Anterior cingulate cortex (tissue), 58 donors: ENCODE measurements around the gene CIZ1.
"Not testable (repeated sequence)": the region's sequence is repeated elsewhere in the genome, so short reads cannot be mapped to it uniquely, and the experiment has no call there.

Source experiments
- DNase-seq, 58 donors: peaks; one replicate each; lab custom pipeline; 2025; lab: John Stamatoyannopoulos, UW

The CIZ1 gene

GRCh38 chr9:128149951-128150593 lies 41.3 kb downstream of the CIZ1 start:
- no peak for DNase-seq

- no peak for DNase-seq
Observed at GRCh38 chr9:128149001-128149701, 42.2 kb downstream of the CIZ1 start, which contains the start of gene LCN2. TSS of gene LCN2 (plus strand) at chr9:128149453. CDS start at chr9:128149526, 73 bp downstream.

GRCh38 chr9:128148509-128149000 lies 42.8 kb downstream of the CIZ1 start:
- no peak for DNase-seq

DNA sequence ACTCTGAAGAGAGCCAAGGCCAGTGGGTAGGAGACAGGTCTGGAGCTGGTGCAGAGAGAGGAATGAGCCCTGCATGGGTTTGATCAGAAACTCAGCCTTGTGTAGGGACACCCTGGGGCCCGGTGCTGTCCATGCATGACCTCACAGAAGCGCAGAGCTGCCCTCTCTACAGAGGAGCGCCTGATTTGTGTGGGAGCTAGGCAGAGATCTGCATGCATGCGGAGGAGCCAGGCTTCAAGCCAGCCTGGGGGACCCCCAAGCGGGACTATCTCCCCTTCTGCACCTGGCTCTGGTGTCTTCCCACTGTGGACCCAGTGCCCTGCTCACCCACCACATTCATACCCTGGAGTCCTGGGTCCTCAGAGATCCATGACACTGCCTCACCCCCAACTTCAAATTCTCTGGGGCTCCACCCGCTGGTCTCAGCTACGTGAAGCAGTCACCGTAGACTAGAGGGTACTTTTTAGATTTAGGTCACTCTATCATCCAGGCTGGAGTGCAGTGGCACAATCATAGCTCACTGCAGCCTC lies 44.7 kb downstream of the CIZ1 start:
- DNase-seq: no peak

DNA sequence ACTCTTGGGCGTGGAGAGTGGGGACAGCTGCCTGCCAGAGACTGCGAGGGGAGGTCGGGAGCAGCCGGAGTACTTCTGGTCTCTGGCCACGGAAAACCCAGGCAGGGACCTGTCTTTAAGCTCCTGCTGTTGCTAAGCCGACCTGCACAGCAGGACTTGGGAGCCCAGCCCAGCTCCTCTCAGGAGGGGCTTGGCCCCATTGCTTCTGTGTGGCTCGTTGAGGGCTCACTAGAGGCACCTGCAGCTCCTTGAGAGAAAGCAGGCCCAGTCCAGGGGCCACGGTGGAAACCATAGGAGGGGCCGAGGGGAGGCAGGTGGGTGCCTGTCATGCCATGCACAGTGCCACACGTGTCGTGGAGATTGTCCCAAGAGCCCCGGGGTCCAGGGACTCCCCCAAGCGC lies 45.4 kb downstream of the CIZ1 start:
- DNase-seq: no peak

DNA sequence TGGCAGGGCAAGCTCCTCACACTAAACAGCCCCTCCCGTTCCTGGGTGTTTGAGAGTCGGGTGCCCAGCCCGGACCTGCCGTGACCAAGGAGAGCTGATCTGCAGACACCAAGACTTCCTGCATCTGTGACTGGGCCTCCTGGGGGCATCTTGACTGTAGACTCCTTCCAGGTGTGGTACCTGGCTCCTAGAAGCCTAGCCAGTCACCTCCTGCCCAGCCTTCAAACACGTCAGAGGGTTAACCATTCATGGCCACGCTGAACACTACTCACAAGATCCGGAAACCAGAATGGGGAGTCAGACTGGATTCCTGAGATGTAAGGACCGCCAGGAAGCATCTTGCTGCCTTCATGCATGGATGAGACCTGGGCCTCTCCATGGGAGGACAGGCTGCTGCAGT lies 45.8 kb downstream of the CIZ1 start:
- no peak for DNase-seq

DNA sequence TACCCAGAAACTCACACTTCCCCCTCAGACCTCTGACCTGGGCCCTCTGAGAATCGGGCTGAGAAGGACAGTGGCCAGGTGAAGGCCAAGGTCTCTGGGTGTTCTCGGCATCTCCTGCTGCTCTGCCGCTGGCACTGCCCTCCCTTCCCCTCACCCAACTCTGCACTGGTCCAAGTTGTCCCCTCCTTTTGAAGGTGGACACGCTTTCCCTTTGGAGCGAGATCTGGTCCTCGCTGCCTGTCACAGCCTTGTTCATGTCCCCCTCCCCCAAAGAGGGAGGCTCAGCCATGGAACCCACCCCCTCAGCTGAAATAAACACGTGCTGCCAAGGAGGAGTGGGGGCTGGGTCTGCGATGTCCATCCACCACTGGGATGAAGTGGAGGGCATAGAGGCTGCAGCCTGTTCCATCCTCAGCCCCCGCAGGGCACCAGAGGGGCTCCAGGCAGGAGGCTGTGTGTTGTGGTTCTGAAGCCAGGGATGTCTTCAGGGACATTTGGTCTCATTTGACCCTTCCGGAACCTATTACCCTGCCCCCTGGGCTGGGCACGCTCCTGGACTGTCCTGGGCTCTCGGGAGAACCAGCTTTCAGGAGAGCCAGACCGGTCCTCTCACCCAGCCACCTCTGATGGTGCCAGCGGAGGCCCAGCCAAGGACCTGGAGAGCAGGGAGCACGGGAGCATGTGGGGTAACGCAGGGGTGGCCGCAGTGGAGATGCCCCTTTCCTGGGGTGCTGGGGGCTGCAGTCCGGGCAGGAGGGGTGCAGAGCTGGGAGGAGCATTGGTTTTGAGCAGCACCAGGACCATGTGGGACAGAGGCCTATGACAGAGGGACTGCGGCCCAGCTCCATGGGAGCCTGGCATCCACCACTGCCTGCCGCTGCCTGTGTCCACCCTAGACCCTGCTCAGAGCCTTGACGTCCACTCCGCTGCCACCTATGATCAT lies 46.9 kb downstream of the CIZ1 start:
- no peak for DNase-seq

- DNase-seq: no peak
Observed at GRCh38 chr9:128143525-128144238, 47.7 kb downstream of the CIZ1 start.

GRCh38 chr9:128142596-128142995 lies 48.8 kb downstream of the CIZ1 start:
- DNase-seq: no peak

DNA sequence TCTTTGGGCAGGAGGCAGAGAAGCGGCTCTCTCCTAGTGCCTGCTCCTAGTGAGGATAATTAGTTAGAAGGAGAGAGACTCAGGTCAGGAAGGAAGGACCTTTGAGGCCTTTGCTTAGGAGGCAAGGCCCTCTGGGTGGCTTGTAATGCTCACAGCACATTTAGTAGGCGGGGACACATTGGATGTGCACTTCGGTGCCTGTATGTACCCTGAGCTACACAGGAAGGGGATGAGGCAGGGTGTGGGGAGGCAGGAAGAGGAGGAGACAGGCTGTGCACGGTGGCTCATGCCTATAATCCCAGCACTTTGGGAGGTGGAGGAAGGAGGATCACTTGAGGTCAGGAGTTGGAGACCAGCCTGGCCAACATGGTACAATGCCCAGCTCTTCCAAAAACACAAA lies 49.3 kb downstream of the CIZ1 start:
- DNase-seq: no peak

DNA sequence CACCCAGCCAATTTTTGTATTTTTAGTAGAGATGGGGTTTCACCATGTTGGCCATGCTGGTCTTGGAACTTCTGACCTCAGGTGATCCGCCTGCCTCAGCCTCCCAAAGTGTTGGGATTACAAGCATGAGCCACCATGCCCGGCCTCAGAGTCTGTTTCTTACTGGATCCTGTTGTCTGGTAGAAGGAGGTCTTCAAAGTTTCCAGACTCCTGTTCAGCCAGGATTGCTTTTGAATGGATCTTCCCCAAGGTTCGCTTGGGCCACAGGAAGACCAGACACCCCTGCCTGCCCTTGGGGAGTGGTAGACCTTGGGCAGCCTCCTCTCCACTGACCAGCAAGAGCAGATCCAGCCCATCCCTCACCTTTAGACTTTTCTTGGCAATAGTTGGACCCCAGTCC lies 49.8 kb downstream of the CIZ1 start:
- no peak for DNase-seq

DNA sequence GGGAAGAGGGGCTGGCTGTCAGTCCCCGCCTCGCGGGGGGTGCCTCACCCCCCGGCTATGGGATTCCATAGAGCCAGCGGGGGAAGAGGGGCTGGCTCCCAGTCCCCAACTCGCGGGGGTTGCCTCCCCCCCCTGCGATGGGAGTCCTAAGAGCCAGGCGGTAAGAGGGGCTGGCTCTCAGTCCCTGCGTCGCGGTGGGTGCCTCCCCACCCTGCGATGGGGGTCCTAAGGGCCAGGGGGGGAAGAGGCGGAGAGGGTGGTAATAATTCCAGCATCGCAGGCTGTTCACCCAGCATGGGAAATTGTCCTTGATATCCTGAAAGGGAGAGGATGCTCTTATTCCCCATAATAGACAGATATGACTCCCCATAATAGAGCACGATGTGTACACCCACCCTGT lies 51.8 kb downstream of the CIZ1 start:
- no peak for DNase-seq

GRCh38 chr9:128138001-128138400 lies 53.4 kb downstream of the CIZ1 start:
- DNase-seq: no peak

GRCh38 chr9:128136816-128137793 lies 54.3 kb downstream of the CIZ1 start:
- no peak for DNase-seq

- not testable (repeated sequence) for DNase-seq
Observed at GRCh38 chr9:128135561-128135960, 55.8 kb downstream of the CIZ1 start.

GRCh38 chr9:128132139-128132538 lies 59.2 kb downstream of the CIZ1 start:
- peak in 8 of 58 donors; percentile 5 to 44 (median 18) for DNase-seq

DNA sequence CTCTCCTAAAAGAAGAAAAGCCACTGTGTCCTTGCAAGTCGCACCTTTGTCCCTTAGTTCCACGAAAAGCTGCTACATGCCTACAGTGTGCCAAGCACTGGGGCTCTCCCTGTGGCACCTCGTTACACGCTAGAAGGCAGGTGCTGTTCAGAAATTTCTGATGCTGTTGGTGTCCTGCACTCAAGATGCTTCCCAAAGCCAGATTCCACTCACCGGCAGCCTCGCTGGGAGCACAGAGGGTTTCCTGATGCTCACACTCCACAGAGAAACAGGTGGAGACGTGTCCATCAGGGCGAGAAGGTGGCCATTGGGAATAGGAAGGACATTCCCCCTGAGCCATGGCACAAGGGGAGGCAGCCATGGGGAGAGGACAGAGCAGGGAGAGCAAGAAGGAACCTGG lies 60.0 kb downstream of the CIZ1 start:
- DNase-seq: not testable (repeated sequence)

DNA sequence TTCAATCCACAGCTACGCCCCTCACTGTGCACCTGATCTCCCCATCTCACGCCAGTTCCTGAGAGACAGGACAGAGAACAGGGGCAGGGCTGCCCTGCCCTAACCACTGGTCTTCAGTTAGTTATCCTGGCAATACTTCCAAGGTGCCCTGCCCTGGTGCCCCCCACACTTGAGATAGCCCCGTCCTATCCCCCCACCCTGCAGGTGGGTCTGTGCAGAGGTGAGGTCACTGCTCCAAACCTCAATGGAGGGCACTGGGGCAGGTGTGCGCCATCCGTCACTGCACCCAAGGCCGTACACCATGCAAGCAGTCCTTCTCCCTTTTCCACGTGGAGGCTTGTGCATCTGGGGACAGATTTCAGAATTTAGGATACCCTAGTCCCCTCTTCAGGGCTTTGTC lies 60.7 kb downstream of the CIZ1 start:
- DNase-seq: not testable (repeated sequence)
